ENCODE results near the gene MSANTD1. TPM values are rescaled to one million over a fixed set of nuclear protein-coding genes. Genes with fewer than 3 reads are reported as not detected.

MSANTD1 gene
- total and polyA plus RNA-seq, 2 donors (not counting 1 experiment from before 2014, with no cell fraction given) = 0.78 to 5.5 TPM

DNA sequence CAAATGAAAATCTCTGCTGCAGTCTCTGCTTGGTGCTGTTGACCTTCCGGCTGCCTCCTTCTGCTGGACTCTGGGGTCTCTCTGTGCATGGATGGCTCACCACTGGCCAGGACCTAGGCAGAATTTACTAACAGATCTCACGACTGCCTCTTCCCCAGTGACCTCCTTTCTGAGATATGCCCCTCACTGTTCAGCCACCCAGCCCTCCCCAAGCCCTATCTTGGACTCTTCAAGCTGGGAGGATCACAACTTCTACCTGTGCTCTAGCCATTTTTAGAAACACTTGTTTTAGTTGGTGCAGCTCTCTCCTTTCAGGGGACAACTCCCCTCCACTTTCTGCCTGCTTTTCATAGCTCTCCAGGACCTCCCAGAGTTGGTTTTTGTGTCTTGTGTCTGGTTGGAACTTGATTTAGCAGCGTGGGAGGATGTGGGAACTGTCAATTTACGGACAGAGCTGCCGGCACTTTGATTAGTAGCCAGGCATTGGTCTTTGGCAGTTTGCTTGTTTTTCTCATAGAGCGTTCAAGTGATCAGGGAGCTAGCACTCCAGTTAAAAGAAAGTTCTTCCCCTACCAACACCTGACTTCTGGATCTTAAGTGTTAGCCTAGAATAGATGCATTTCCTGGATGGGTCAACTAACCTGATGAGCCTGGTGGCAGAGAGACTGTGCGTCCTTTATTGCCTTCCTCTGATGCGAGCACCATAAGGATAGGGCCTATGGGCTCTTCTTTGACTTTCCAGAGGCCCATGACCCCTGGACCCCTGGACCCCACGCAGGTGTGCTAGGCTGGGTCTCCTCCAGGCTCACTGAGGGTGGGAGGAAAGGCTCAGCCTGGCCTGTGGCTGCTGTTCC is 50.4 kb downstream of the MSANTD1 start:
- Histone ChIP-seq H3K27me3 (replicated peaks in 1 of 4; ENCODE audit: control extremely low read depth in 1 of 4, control insufficient read depth in 3 of 4, insufficient read depth in 4 of 4, low read length in 3 of 4) (no peaks in the 10 kb centered on the region), H3K27ac (ENCODE audit: low read length in 2 of 2) (no peak overlapping the region), H4K20me1 (ENCODE audit: control insufficient read depth, insufficient read depth, low read length, poor library complexity, severe bottlenecking) (no peaks in the 10 kb centered on the region), H3K79me2 (ENCODE audit: control insufficient read depth, insufficient read depth, low read length) (no peaks in the 10 kb centered on the region), H3K9me3 (ENCODE audit: control extremely low read depth in 1 of 3, control insufficient read depth in 2 of 3, insufficient read depth in 1 of 3, low read length in 2 of 3) (no peaks in the 10 kb centered on the region), H3K36me3 (replicated peaks in 1 of 2; ENCODE audit: control extremely low read depth in 1 of 2, control insufficient read depth in 1 of 2, extremely low read depth in 1 of 2, insufficient read depth in 2 of 2, low read length in 1 of 2) (no peaks in the 10 kb centered on the region), H3K4me1 (ENCODE audit: control insufficient read depth in 2 of 2, insufficient read depth in 2 of 2, low read length in 2 of 2) (peaks cover 25 to 27% of the 10 kb centered on the region in 2 donors), H3K4me2 (replicated peaks; ENCODE audit: low read depth, low read length, poor library complexity, severe bottlenecking) (no peak overlapping the region), H3K9ac (ENCODE audit: low read length) (no peak overlapping the region), H2AFZ (ENCODE audit: insufficient read depth, low read depth, low read length, poor library complexity, severe bottlenecking) (no peak overlapping the region), H3K4me3 (ENCODE audit: control extremely low read depth in 1 of 5, extremely low read depth in 1 of 5, insufficient read depth in 1 of 5, low read depth in 2 of 5, low read length in 4 of 5) (no peak overlapping the region)
- H3K9me3 Mint-ChIP-seq (ENCODE audit: insufficient read depth) = no peaks in the 10 kb centered on the region
- no peak for TF ChIP-seq EZH2 (IDR thresholded peaks at IDR 0.05; ENCODE audit: borderline replicate concordance, insufficient read depth, low read depth, low read length, poor library complexity, severe bottlenecking)
- TF ChIP-seq, protein P1, sequence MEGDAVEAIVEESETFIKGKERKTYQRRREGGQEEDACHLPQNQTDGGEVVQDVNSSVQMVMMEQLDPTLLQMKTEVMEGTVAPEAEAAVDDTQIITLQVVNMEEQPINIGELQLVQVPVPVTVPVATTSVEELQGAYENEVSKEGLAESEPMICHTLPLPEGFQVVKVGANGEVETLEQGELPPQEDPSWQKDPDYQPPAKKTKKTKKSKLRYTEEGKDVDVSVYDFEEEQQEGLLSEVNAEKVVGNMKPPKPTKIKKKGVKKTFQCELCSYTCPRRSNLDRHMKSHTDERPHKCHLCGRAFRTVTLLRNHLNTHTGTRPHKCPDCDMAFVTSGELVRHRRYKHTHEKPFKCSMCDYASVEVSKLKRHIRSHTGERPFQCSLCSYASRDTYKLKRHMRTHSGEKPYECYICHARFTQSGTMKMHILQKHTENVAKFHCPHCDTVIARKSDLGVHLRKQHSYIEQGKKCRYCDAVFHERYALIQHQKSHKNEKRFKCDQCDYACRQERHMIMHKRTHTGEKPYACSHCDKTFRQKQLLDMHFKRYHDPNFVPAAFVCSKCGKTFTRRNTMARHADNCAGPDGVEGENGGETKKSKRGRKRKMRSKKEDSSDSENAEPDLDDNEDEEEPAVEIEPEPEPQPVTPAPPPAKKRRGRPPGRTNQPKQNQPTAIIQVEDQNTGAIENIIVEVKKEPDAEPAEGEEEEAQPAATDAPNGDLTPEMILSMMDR (IDR thresholded peaks at IDR 0.05) = no peak
- 85% methylated on average over 5 of the region's 9 CpGs for WGBS (ENCODE audit: insufficient coverage)
- ChIA-PET POLR2A (no interaction called here), CTCF (no interaction called here)
- H3K4me3 Mint-ChIP-seq = no peak overlapping the region
- intact Hi-C loops (cut with micrococcal nuclease) = no loop called here
- no peak overlapping the region for H3K27ac Mint-ChIP-seq
- DNase-seq = no peak
- ATAC-seq (ENCODE audit: low read depth) = no peak
- peaks cover 31% of the 10 kb centered on the region for H3K4me1 Mint-ChIP-seq
- H3K27me3 Mint-ChIP-seq = no peaks in the 10 kb centered on the region

DNA sequence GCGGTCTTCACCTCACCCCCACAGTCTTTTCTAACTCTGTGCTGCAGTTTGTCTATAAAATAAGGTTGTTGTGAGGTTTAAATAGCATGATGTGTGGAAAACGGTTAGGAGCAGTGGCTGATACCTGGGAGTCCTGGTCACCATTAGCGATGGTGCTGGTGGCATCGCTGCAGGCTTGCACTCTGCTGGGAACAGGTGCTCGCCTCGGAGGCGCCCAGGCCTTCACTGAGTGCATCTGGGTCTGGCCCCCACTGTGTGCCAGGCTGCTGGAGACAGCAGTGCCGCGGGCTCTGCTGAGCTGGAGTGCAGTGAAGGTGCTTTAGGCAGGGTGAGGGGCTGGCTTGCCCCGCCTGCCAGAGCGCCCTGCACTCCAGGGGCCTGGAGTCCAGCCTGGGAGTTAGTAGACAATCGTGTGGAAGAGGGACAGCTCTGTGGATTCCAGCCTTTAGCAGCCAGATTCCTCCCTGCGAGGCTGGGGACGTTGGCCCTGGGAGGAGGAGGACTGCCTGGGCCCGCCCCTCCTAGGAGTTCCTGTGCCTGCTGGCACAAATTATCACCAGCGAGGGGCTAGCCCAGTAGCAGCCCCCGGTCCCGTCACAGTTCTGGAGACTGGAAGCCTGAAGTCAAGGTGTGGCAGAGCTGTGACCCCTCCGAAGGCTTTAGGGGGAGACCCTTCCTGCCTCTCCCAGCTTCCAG is 51.2 kb downstream of the MSANTD1 start:
- ATAC-seq (ENCODE audit: low read depth) = no peak
- Mint-ChIP-seq H3K27ac (no peak overlapping the region), H3K4me1 (peaks cover 35% of the 10 kb centered on the region), H3K27me3 (no peaks in the 10 kb centered on the region), H3K9me3 (ENCODE audit: insufficient read depth) (no peaks in the 10 kb centered on the region), H3K4me3 (no peak overlapping the region)
- Histone ChIP-seq H3K9ac (ENCODE audit: low read length) (no peak overlapping the region), H3K4me2 (replicated peaks; ENCODE audit: low read depth, low read length, poor library complexity, severe bottlenecking) (no peak overlapping the region), H3K27ac (ENCODE audit: low read length in 2 of 2) (no peak overlapping the region), H2AFZ (ENCODE audit: insufficient read depth, low read depth, low read length, poor library complexity, severe bottlenecking) (no peak overlapping the region), H4K20me1 (ENCODE audit: control insufficient read depth, insufficient read depth, low read length, poor library complexity, severe bottlenecking) (no peaks in the 10 kb centered on the region), H3K27me3 (replicated peaks in 1 of 4; ENCODE audit: control extremely low read depth in 1 of 4, control insufficient read depth in 3 of 4, insufficient read depth in 4 of 4, low read length in 3 of 4) (no peaks in the 10 kb centered on the region), H3K4me3 (ENCODE audit: control extremely low read depth in 1 of 5, extremely low read depth in 1 of 5, insufficient read depth in 1 of 5, low read depth in 2 of 5, low read length in 4 of 5) (no peak overlapping the region), H3K4me1 (ENCODE audit: control insufficient read depth in 2 of 2, insufficient read depth in 2 of 2, low read length in 2 of 2) (peaks cover 27 to 28% of the 10 kb centered on the region in 2 donors), H3K36me3 (replicated peaks in 1 of 2; ENCODE audit: control extremely low read depth in 1 of 2, control insufficient read depth in 1 of 2, extremely low read depth in 1 of 2, insufficient read depth in 2 of 2, low read length in 1 of 2) (no peaks in the 10 kb centered on the region), H3K79me2 (ENCODE audit: control insufficient read depth, insufficient read depth, low read length) (no peaks in the 10 kb centered on the region), H3K9me3 (ENCODE audit: control extremely low read depth in 1 of 3, control insufficient read depth in 2 of 3, insufficient read depth in 1 of 3, low read length in 2 of 3) (peaks cover 0 to 3% (median 0%) of the 10 kb centered on the region in 3 donors)
- POLR2A ChIA-PET = no interaction called here
- DNase-seq = no peak
- TF ChIP-seq, protein P1 (IDR thresholded peaks at IDR 0.05) = no peak
- TF ChIP-seq EZH2 (IDR thresholded peaks at IDR 0.05; ENCODE audit: borderline replicate concordance, insufficient read depth, low read depth, low read length, poor library complexity, severe bottlenecking) = no peak
- 95% methylated on average over 18 of the region's 19 CpGs for WGBS (ENCODE audit: insufficient coverage)
- intact Hi-C loops (cut with micrococcal nuclease) = loop anchor here (5.0 kb wide), 1 partner anchor 182 kb away; no protein-coding TSS in a partner anchor
- CTCF ChIA-PET = no interaction called here

Measured in B cell (primary cell).